ENCODE results near the gene PADI2.

PADI2 gene

DNA sequence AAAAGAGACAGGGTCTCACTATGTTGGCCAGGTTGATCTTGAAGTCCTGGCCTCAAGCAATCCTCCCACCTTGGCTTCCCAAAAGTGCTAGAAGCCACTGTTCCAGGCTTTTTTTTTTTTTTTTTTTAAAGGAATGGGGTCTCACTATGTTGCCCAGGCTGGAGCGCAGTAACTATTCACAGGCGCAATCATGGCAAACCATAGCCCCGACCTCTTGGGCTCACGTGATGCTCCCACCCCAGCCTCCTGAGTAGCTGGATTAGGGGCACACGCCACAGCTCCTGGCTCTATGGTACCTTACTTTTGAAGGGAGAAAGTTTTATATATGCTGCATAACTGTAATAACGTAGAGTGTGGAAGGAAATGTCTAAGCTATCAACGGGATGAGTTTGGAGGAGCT, 101.8 kb downstream of the PADI2 start:
- no peak for DNase-seq

Data from T-helper 1 cell (primary cell).